ENCODE data around the gene LAMB2. TPM values are rescaled to one million over a fixed set of nuclear protein-coding genes. Genes with fewer than 3 reads are reported as not detected.

Gene LAMB2
- total RNA-seq, 4 donors from 2014 or later: 312 to 485 (median 356) TPM

DNA sequence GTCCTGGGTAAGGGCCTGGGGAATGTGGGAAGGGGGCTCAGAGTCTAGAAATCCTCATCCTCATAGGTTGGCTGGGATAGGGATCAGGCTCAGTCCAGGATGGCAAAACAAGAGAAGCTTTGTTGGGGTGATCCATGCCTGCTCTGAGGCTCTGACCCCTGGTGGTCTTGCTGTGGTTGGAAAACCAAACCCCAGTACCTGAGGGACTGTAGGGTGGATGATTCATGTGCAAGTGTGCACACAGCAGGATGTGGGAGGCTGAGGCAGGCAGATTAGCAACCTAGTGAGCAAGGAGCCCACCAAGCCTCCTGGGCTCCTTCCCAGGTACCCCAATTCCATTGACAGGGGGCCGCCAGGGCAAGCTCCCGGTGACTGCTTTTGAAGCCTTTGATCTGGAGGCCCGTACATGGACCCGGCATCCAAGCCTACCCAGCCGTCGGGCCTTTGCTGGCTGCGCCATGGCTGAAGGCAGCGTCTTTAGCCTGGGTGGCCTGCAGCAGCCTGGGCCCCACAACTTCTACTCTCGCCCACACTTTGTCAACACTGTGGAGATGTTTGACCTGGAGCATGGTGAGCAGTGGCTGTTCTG is 41.6 kb upstream of the LAMB2 start:
- 85 to 97% methylated on average over 7 of the region's 9 CpGs for WGBS, 2 donors
- TF ChIP-seq POLR2A (IDR thresholded peaks at IDR 0.05): no peak
- TF ChIP-seq, protein P1, sequence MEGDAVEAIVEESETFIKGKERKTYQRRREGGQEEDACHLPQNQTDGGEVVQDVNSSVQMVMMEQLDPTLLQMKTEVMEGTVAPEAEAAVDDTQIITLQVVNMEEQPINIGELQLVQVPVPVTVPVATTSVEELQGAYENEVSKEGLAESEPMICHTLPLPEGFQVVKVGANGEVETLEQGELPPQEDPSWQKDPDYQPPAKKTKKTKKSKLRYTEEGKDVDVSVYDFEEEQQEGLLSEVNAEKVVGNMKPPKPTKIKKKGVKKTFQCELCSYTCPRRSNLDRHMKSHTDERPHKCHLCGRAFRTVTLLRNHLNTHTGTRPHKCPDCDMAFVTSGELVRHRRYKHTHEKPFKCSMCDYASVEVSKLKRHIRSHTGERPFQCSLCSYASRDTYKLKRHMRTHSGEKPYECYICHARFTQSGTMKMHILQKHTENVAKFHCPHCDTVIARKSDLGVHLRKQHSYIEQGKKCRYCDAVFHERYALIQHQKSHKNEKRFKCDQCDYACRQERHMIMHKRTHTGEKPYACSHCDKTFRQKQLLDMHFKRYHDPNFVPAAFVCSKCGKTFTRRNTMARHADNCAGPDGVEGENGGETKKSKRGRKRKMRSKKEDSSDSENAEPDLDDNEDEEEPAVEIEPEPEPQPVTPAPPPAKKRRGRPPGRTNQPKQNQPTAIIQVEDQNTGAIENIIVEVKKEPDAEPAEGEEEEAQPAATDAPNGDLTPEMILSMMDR (IDR thresholded peaks at IDR 0.05): no peak
- DNase-seq (ENCODE audit: low spot score in 2 of 2): no peak
- H3K4me3 ChIP-seq (ENCODE audit: low read depth, poor library complexity, severe bottlenecking): no peak overlapping the region
- intact Hi-C loops (cut with DNase I; ENCODE audit: low total_unique reads): loop anchor here (10.0 kb wide), 1 partner anchor 270 kb away; no protein-coding TSS in a partner anchor

DNA sequence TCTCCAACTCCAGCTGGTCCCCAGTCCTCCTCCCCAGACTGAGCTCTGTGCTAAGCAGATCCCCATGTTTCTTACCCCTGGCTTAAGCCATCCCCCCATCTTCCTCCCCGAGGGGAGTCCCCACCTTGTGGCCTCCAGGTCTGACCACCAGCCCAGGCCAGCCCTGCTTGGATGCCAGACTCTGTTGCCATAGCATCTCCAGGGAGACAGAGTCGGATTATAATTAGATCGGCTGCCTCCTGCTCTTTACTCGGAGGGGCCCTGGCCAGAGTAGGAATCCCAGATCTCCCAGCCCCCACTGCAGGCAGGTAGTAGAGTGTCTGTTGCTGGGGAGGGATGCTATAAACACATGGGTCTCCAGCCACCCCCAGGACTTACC is 40.9 kb upstream of the LAMB2 start:
- no peak overlapping the region for H3K4me3 ChIP-seq (ENCODE audit: low read depth, poor library complexity, severe bottlenecking)
- intact Hi-C loops (cut with DNase I; ENCODE audit: low total_unique reads): loop anchor here (10.0 kb wide), 1 partner anchor 271 kb away; no protein-coding TSS in a partner anchor
- WGBS, 2 donors: 30 to 40% methylated on average over 4 of the region's 4 CpGs
- no peak for DNase-seq (ENCODE audit: low spot score in 2 of 2)
- TF ChIP-seq POLR2A (IDR thresholded peaks at IDR 0.05): no peak
- TF ChIP-seq, protein P1 (IDR thresholded peaks at IDR 0.05): no peak

DNA sequence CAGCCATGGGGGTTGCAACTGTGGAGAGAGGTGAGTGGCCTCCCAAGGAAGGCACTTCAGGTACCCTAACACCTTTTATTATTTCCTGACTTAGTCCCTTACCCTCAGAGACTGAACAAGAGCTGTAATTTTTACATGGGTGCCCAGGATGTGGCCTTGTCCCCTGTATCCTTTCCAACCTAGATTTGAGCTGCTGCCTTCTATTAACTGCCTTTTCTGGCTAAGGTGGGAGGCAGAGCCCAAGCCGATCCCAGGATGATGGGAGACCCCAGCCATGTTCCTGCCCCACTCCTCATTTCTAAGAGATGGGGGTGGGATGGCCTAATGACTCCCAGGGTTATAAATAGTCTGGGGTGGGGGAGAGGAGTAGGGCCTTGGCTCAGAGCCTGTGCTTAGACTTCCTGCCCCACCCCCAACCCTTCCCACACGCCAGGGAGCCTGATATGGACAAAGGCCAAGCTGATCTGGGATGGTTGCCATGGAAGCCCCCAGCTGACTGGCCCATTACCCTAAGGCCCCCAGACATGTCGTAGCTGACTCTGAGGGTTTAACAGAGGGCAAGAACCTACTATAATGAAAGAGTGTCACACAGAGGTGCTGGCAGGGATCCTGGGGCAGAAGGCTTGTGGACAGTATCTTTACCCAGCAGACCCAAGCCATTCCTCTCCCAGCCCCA is 40.4 kb upstream of the LAMB2 start:
- no peak for DNase-seq (ENCODE audit: low spot score in 2 of 2)
- H3K4me3 ChIP-seq (ENCODE audit: low read depth, poor library complexity, severe bottlenecking): no peak overlapping the region
- WGBS, 2 donors: 18 to 35% methylated on average over 3 of the region's 3 CpGs
- TF ChIP-seq, protein P1 (IDR thresholded peaks at IDR 0.05): no peak
- TF ChIP-seq POLR2A (IDR thresholded peaks at IDR 0.05): no peak
- intact Hi-C loops (cut with DNase I; ENCODE audit: low total_unique reads): loop anchor here (10.0 kb wide), 1 partner anchor 272 kb away; no protein-coding TSS in a partner anchor

DNA sequence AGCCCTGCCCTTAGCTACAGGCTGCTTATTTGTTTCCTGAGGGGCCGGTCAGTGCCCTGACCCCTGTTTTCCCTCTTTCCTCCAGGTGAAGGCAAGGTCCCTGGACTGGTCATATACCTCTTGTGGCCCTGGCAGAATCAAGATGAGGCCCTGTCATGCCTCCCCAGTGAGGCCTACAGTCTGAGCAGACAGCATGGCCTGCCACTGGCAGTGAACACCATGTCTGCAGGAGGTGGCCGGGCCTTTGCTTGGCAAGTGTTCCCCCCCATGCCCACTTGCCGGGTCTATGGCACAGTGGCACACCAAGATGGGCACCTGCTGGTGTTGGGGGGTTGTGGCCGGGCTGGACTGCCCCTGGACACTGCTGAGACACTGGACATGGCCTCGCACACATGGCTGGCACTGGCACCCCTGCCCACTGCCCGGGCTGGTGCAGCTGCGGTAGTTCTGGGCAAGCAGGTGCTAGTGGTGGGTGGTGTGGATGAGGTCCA is 39.7 kb upstream of the LAMB2 start:
- DNase-seq (ENCODE audit: low spot score in 2 of 2): no peak
- TF ChIP-seq, protein P1 (IDR thresholded peaks at IDR 0.05): no peak
- no peak for TF ChIP-seq POLR2A (IDR thresholded peaks at IDR 0.05)
- intact Hi-C loops (cut with DNase I; ENCODE audit: low total_unique reads): loop anchor here (10.0 kb wide), 1 partner anchor 272 kb away; no protein-coding TSS in a partner anchor
- 38 to 54% methylated on average over 7 of the region's 7 CpGs for WGBS, 2 donors
- H3K4me3 ChIP-seq (ENCODE audit: low read depth, poor library complexity, severe bottlenecking): no peak overlapping the region

DNA sequence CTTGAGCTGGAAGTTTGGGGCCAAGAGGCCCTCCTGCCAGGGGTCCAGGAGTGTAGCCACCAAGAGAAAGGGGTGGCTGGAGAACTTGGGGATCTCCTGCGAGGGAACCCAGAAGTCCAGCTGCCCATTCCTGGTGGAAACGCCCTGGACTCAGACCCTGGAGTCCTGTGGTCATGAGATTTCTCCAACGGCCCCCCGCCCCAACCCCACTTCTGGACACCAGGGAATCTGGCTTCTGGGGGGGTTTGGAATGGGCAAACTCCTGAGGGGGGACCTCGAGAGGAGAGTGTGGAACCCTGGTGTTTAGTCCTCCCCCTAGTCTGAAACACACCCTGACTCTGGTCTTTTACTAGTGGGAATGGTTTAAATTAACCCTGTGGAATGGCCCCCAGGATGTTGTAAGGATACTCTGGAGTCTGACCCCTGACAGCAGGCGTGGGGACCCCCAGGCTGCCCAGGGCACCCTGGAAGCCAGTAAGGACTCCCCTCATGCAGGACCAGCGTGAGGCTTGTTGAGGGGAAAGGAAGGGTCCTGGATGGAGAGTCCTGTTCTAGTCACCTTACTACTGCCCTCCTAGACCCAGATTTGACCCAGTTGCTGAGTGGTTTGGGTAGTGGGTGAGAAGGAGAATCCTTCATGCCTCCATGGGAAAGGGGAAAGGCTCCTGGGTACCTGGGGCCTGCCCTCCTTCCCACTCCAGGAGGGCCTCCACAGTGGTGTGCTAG is 39.1 kb upstream of the LAMB2 start:
- intact Hi-C loops (cut with DNase I; ENCODE audit: low total_unique reads): loop anchor here (10.0 kb wide), 1 partner anchor 273 kb away; no protein-coding TSS in a partner anchor

More for the DNA sequence above, 39.1 kb upstream of the LAMB2 start:
- WGBS, 2 donors: 14 to 24% methylated on average over 6 to 7 of the region's 7 CpGs
- DNase-seq (ENCODE audit: low spot score in 2 of 2): no peak
- TF ChIP-seq POLR2A (IDR thresholded peaks at IDR 0.05): no peak
- TF ChIP-seq, protein P1 (IDR thresholded peaks at IDR 0.05): no peak
- peak overlapping the region; percentile 49 for H3K4me3 ChIP-seq (ENCODE audit: low read depth, poor library complexity, severe bottlenecking)

Data from lower leg skin (tissue), 4 donors.